GM23338 (cell line): ENCODE results near the gene CLASRP. TPM values are rescaled to one million over a fixed set of nuclear protein-coding genes. Genes with fewer than 3 reads are reported as not detected.

Experiments
- ATAC-seq: fragments of 200-7000 bp; cut with Tn5 transposase; 3 replicates; pipeline ENCODE4 v1.9.1; 2020
- DNase-seq: peaks from one replicate; pipeline ENCODE4 v3.0.0-alpha.2; 2015; ENCODE audit warnings: low spot score
- H2AFZ ChIP-seq: fragments of 200-600 bp; sonication (generic); 2 replicates; pipeline ENCODE4 v1.8.0; 2016; ENCODE audit warnings: antibody characterized with exemption, mild to moderate bottlenecking, moderate library complexity
- H3F3A ChIP-seq: fragments of 200-600 bp; sonication (generic); replicated peaks from 2 replicates; pipeline ENCODE4 v1.8.0; 2017; ENCODE audit warnings: antibody characterized with exemption, mixed run types, low read depth
- H3K27ac ChIP-seq: fragments of 200-600 bp; sonication (generic); 2 replicates; pipeline ENCODE4 v1.6.1; 2016; ENCODE audit warnings: low read depth
- H3K27me3 ChIP-seq: fragments of 200-600 bp; sonication (generic); 2 replicates; pipeline ENCODE4 v1.8.0; 2016; ENCODE audit warnings: mild to moderate bottlenecking, mixed run types, moderate library complexity; ENCODE audit not compliant: insufficient read depth
- H3K36me3 ChIP-seq: fragments of 200-600 bp; sonication (generic); 2 replicates; pipeline ENCODE4 v1.8.0; 2016; ENCODE audit warnings: mild to moderate bottlenecking; ENCODE audit not compliant: insufficient read depth
- H3K4me1 ChIP-seq: fragments of 200-600 bp; sonication (generic); 2 replicates; pipeline ENCODE4 v1.8.0; 2016; ENCODE audit warnings: mild to moderate bottlenecking, moderate library complexity; ENCODE audit not compliant: insufficient read depth
- H3K4me2 ChIP-seq: fragments of 200-600 bp; sonication (generic); 2 replicates; pipeline ENCODE4 v1.7.1; 2017; ENCODE audit warnings: mixed run types
- H3K4me3 ChIP-seq: fragments of 200-600 bp; sonication (generic); 2 replicates; pipeline ENCODE4 v1.6.1; 2016; ENCODE audit warnings: mixed run types
- H3K79me2 ChIP-seq: fragments of 200-600 bp; sonication (generic); replicated peaks from 2 replicates; pipeline ENCODE4 v1.8.0; 2017; ENCODE audit warnings: mild to moderate bottlenecking; ENCODE audit not compliant: insufficient read depth
- H3K9me2 ChIP-seq: fragments of 200-600 bp; sonication (generic); 2 replicates; pipeline ENCODE4 v1.8.0; 2017; ENCODE audit not compliant: insufficient read depth
- H4K20me1 ChIP-seq: fragments of 200-600 bp; sonication (generic); replicated peaks from 2 replicates; pipeline ENCODE4 v1.8.0; 2017; ENCODE audit warnings: mild to moderate bottlenecking; ENCODE audit not compliant: insufficient read depth
- H3K27ac Mint-ChIP-seq: 2 replicates; pipeline ENCODE4 v1.8.0; 2020; ENCODE audit warnings: inconsistent platforms, mild to moderate bottlenecking, moderate library complexity, mixed read lengths
- H3K27me3 Mint-ChIP-seq: 3 replicates; pipeline ENCODE4 v1.8.0; 2022; ENCODE audit warnings: low read depth, mild to moderate bottlenecking, moderate library complexity, mixed read lengths, inconsistent platforms; ENCODE audit not compliant: insufficient read depth, poor library complexity
- H3K36me3 Mint-ChIP-seq: 3 replicates; pipeline ENCODE4 v1.8.0; 2021; ENCODE audit warnings: low read depth, mild to moderate bottlenecking, inconsistent platforms, moderate library complexity, mixed read lengths
- H3K4me1 Mint-ChIP-seq: 3 replicates; pipeline ENCODE4 v1.8.0; 2020; ENCODE audit warnings: mild to moderate bottlenecking, inconsistent platforms, mixed read lengths
- H3K4me3 Mint-ChIP-seq: 3 replicates; pipeline ENCODE4 v1.8.0; 2021; ENCODE audit warnings: moderate library complexity, mild to moderate bottlenecking, inconsistent platforms, mixed read lengths
- H3K9me3 Mint-ChIP-seq: 3 replicates; pipeline ENCODE4 v1.8.0; 2020; ENCODE audit warnings: moderate library complexity, mild to moderate bottlenecking, inconsistent platforms, mixed read lengths
- CREB1 ChIP-seq: fragments of 250-450 bp; sonication (Bioruptor Pico); IDR thresholded peaks from 2 replicates; pipeline ENCODE4 v1.5.0; 2020; ENCODE audit warnings: low read depth, mild to moderate bottlenecking, moderate library complexity
- EZH2 ChIP-seq: fragments of 200-600 bp; sonication (generic); IDR thresholded peaks from one replicate; pipeline ENCODE4 v1.8.0; 2017; ENCODE audit warnings: antibody characterized with exemption, mild to moderate bottlenecking, low read depth; ENCODE audit not compliant: unreplicated experiment
- EZH2phosphoT487 ChIP-seq: fragments of 200-600 bp; sonication (generic); IDR thresholded peaks from one replicate; pipeline ENCODE4 v1.8.1; 2018; ENCODE audit warnings: antibody characterized with exemption; ENCODE audit not compliant: unreplicated experiment
- JUNB ChIP-seq: IDR thresholded peaks from one replicate; pipeline ENCODE4 v1.6.1; 2016; ENCODE audit warnings: antibody characterized with exemption; ENCODE audit not compliant: unreplicated experiment
- NANOG ChIP-seq: IDR thresholded peaks from 2 replicates; pipeline ENCODE4 v1.6.1; 2016; ENCODE audit warnings: antibody characterized with exemption, borderline replicate concordance
- POLR2AphosphoS5 ChIP-seq: IDR thresholded peaks from 2 replicates; pipeline ENCODE4 v1.6.1; 2016; ENCODE audit warnings: antibody characterized with exemption, low read depth
- REST ChIP-seq: IDR thresholded peaks from one replicate; pipeline ENCODE4 v1.6.1; 2018; ENCODE audit warnings: antibody characterized with exemption; ENCODE audit not compliant: unreplicated experiment
- STAT1 ChIP-seq: IDR thresholded peaks from one replicate; pipeline ENCODE4 v1.6.1; 2016; ENCODE audit warnings: antibody characterized with exemption; ENCODE audit not compliant: unreplicated experiment
- polyA plus RNA-seq: library from polyadenylated mRNA; unstranded; fragments of >200 nt; fragmentation: Nextera tagmentation; extraction: Ambion mirVana; gene quantifications from 2 replicates; pipeline ENCODE4 v1.2.1, GENCODE V29; 2016
- total RNA-seq: library from RNA; depleted of rRNA; stranded (reverse); fragments of >200 nt; shearing (Covaris generic); gene quantifications from 2 replicates; pipeline ENCODE4 v1.2.3, GENCODE V29; 2014
- TF ChIP-seq, protein P1 (sequence below), 2 experiments: fragments of 200-600 bp in 1 of 2; sonication (generic) in 1 of 2; conservative IDR thresholded peaks; 2 replicates each; pipeline versions ENCODE4 v1.5.1 to v1.6.1; 2016 to 2017; ENCODE audit warnings: antibody characterized with exemption in 2 of 2, low read depth in 2 of 2, mild to moderate bottlenecking in 2 of 2, moderate library complexity in 1 of 2
- TF ChIP-seq, protein P2 (sequence below): IDR thresholded peaks from 2 replicates; pipeline ENCODE4 v1.6.1; 2016; ENCODE audit warnings: antibody characterized with exemption

CLASRP gene
- total and polyA plus RNA-seq, 2 experiments from 2014 or later = 27.1 to 78.7 TPM

DNA sequence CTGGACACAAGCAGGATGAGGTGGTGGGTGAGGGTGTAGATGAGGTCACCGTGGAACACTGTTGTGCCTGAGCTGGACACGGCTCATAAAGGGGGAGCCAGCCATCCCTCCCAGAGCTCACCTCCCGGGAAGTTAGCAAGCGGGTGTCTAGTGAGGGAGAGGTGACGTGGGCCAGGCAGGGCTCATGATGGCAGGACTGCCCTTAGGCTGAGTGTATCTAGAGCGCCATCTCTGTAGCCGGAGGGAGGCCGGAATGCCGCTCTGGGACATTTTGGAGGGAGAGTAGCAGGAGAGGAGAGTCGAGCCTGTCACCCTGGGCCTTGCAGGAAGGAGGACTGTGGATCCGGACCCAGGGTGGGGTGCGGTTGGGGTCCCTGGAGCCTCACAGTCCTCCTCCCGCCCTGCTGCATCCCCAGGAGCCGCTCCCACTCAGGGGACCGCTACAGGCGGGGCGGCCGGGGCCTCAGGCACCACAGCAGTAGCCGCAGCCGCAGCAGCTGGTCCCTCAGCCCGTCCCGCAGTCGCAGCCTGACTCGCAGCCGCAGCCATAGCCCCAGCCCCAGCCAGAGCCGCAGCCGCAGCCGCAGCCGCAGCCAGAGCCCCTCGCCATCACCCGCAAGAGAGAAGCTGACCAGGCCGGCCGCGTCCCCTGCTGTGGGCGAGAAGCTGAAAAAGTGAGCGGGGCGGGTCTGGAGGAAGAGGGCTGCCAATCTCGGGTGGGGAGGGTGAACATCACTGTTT is 28.2 kb downstream of the CLASRP start:
- ATAC-seq (no peak), DNase-seq (no peak)
- peaks cover 3% of the 10 kb centered on the region; the same call in 1 of the 2 replicates for H3F3A ChIP-seq
- Mint-ChIP-seq H3K36me3 (peaks cover 67% of the 10 kb centered on the region), H3K27ac (peak overlapping the region; percentile 81), H3K4me1 (peaks cover 4% of the 10 kb centered on the region; the same call in 2 of the 3 replicates), H3K9me3 (no peaks in the 10 kb centered on the region), H3K4me3 (no peak overlapping the region), H3K27me3 (peaks cover 18% of the 10 kb centered on the region)
- no peaks in the 10 kb centered on the region for H3K4me1 ChIP-seq
- H3K27ac ChIP-seq = no peak overlapping the region
- H4K20me1 ChIP-seq = peaks cover 6% of the 10 kb centered on the region
- no peaks in the 10 kb centered on the region for H3K9me2 ChIP-seq
- no peak overlapping the region for H3K4me2 ChIP-seq
- peaks cover 4% of the 10 kb centered on the region; the same call in 1 of the 2 replicates for H3K79me2 ChIP-seq
- H3K27me3 ChIP-seq = no peaks in the 10 kb centered on the region
- TF ChIP-seq REST = no peak
- TF ChIP-seq, protein P1, sequence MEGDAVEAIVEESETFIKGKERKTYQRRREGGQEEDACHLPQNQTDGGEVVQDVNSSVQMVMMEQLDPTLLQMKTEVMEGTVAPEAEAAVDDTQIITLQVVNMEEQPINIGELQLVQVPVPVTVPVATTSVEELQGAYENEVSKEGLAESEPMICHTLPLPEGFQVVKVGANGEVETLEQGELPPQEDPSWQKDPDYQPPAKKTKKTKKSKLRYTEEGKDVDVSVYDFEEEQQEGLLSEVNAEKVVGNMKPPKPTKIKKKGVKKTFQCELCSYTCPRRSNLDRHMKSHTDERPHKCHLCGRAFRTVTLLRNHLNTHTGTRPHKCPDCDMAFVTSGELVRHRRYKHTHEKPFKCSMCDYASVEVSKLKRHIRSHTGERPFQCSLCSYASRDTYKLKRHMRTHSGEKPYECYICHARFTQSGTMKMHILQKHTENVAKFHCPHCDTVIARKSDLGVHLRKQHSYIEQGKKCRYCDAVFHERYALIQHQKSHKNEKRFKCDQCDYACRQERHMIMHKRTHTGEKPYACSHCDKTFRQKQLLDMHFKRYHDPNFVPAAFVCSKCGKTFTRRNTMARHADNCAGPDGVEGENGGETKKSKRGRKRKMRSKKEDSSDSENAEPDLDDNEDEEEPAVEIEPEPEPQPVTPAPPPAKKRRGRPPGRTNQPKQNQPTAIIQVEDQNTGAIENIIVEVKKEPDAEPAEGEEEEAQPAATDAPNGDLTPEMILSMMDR (conservative IDR thresholded peaks at IDR 0.05; ENCODE audit: low read depth in 2 of 2) = 0 out of 4 replicates have a peak, but pooled peaks of 1 of the 2 experiments have one; percentile 3
- H2AFZ ChIP-seq = no peak overlapping the region
- peaks cover 8% of the 10 kb centered on the region; the same call in 1 of the 2 replicates for H3K36me3 ChIP-seq
- no peak overlapping the region for H3K4me3 ChIP-seq

DNA sequence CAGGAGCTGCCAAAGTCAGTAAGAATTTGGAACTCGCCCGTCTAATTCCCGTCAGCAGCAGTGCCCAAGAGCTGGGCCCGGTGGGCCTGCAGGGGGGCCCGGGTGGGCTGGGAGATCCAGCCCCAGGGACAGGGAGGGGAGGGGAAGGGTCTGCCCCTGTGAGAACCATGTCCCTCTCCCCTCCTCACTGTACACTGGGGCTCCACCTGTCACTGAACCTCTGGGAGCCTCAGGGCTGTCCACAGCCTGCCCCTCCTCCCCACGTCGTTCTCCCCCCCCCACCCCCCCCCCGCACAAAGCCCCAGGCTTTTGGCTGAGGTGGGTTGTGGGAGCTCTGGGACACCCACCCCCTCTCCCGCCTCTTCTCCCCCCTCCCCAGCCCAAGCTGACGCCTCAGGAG is 29.2 kb downstream of the CLASRP start:
- no peak overlapping the region for H3K4me2 ChIP-seq
- no peaks in the 10 kb centered on the region for H3K4me1 ChIP-seq
- H3F3A ChIP-seq = peaks cover 6% of the 10 kb centered on the region; the same call in 1 of the 2 replicates
- Mint-ChIP-seq H3K27me3 (peaks cover 18% of the 10 kb centered on the region), H3K9me3 (no peaks in the 10 kb centered on the region), H3K4me3 (no peak overlapping the region), H3K27ac (no peak overlapping the region), H3K36me3 (peaks cover 57% of the 10 kb centered on the region), H3K4me1 (peaks cover 4% of the 10 kb centered on the region; the same call in 2 of the 3 replicates)
- H3K27ac ChIP-seq = peak overlapping the region; percentile 59; the same call in 1 of the 2 replicates
- H3K27me3 ChIP-seq = no peaks in the 10 kb centered on the region
- H2AFZ ChIP-seq = no peak overlapping the region
- H3K9me2 ChIP-seq = no peaks in the 10 kb centered on the region
- peaks cover 8% of the 10 kb centered on the region; the same call in 1 of the 2 replicates for H3K36me3 ChIP-seq
- peaks cover 11% of the 10 kb centered on the region for H3K79me2 ChIP-seq
- ATAC-seq = no peak
- no peak for DNase-seq
- no peak overlapping the region for H3K4me3 ChIP-seq
- H4K20me1 ChIP-seq = peaks cover 7% of the 10 kb centered on the region
- TF ChIP-seq, protein P1 (conservative IDR thresholded peaks at IDR 0.05; ENCODE audit: low read depth in 2 of 2) = no peak
- TF ChIP-seq NANOG (no peak), STAT1 (no peak), EZH2 (no peak), POLR2AphosphoS5 (no peak), REST (no peak), JUNB (no peak), EZH2phosphoT487 (no peak), CREB1 (CRISPR knock-in tag) (no peak)
- TF ChIP-seq, protein P2, sequence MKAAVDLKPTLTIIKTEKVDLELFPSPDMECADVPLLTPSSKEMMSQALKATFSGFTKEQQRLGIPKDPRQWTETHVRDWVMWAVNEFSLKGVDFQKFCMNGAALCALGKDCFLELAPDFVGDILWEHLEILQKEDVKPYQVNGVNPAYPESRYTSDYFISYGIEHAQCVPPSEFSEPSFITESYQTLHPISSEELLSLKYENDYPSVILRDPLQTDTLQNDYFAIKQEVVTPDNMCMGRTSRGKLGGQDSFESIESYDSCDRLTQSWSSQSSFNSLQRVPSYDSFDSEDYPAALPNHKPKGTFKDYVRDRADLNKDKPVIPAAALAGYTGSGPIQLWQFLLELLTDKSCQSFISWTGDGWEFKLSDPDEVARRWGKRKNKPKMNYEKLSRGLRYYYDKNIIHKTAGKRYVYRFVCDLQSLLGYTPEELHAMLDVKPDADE = no peak
